ENCODE results near the gene GJA9. TPM values are rescaled to one million over a fixed set of nuclear protein-coding genes. Genes with fewer than 3 reads are reported as not detected.

Gene GJA9
- total and polyA plus RNA-seq, 2 experiments from 2014 or later: 0.21 TPM; not detected in 1

- Histone ChIP-seq H3K79me2 (replicated peaks; ENCODE audit: insufficient read depth) (no peaks in the 10 kb centered on the region), H3K27ac (ENCODE audit: low read depth) (no peak overlapping the region), H3F3A (replicated peaks; ENCODE audit: low read depth) (no peaks in the 10 kb centered on the region), H3K27me3 (ENCODE audit: insufficient read depth) (no peaks in the 10 kb centered on the region), H3K4me1 (ENCODE audit: insufficient read depth) (no peaks in the 10 kb centered on the region), H2AFZ (no peak overlapping the region), H3K4me2 (no peak overlapping the region), H4K20me1 (replicated peaks; ENCODE audit: insufficient read depth) (no peaks in the 10 kb centered on the region), H3K36me3 (ENCODE audit: insufficient read depth) (no peaks in the 10 kb centered on the region), H3K4me3 (no peak overlapping the region), H3K9me2 (ENCODE audit: insufficient read depth) (no peaks in the 10 kb centered on the region)
- H3K27ac Mint-ChIP-seq: no peak overlapping the region
- TF ChIP-seq, protein P1, sequence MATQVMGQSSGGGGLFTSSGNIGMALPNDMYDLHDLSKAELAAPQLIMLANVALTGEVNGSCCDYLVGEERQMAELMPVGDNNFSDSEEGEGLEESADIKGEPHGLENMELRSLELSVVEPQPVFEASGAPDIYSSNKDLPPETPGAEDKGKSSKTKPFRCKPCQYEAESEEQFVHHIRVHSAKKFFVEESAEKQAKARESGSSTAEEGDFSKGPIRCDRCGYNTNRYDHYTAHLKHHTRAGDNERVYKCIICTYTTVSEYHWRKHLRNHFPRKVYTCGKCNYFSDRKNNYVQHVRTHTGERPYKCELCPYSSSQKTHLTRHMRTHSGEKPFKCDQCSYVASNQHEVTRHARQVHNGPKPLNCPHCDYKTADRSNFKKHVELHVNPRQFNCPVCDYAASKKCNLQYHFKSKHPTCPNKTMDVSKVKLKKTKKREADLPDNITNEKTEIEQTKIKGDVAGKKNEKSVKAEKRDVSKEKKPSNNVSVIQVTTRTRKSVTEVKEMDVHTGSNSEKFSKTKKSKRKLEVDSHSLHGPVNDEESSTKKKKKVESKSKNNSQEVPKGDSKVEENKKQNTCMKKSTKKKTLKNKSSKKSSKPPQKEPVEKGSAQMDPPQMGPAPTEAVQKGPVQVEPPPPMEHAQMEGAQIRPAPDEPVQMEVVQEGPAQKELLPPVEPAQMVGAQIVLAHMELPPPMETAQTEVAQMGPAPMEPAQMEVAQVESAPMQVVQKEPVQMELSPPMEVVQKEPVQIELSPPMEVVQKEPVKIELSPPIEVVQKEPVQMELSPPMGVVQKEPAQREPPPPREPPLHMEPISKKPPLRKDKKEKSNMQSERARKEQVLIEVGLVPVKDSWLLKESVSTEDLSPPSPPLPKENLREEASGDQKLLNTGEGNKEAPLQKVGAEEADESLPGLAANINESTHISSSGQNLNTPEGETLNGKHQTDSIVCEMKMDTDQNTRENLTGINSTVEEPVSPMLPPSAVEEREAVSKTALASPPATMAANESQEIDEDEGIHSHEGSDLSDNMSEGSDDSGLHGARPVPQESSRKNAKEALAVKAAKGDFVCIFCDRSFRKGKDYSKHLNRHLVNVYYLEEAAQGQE (IDR thresholded peaks at IDR 0.05; ENCODE audit: unreplicated experiment): no peak
- no peak for TF ChIP-seq EZH2phosphoT487 (IDR thresholded peaks at IDR 0.05; ENCODE audit: unreplicated experiment)
- TF ChIP-seq NANOG (IDR thresholded peaks at IDR 0.05; ENCODE audit: borderline replicate concordance): no peak
- no peak for TF ChIP-seq ZNF331 (CRISPR knock-in tag; IDR thresholded peaks at IDR 0.05; ENCODE audit: low read depth)
- TF ChIP-seq JUNB (IDR thresholded peaks at IDR 0.05; ENCODE audit: unreplicated experiment): no peak
- TF ChIP-seq POLR2AphosphoS5 (IDR thresholded peaks at IDR 0.05; ENCODE audit: low read depth): no peak
- TF ChIP-seq STAT1 (IDR thresholded peaks at IDR 0.05; ENCODE audit: unreplicated experiment): no peak
- TF ChIP-seq, protein P2, sequence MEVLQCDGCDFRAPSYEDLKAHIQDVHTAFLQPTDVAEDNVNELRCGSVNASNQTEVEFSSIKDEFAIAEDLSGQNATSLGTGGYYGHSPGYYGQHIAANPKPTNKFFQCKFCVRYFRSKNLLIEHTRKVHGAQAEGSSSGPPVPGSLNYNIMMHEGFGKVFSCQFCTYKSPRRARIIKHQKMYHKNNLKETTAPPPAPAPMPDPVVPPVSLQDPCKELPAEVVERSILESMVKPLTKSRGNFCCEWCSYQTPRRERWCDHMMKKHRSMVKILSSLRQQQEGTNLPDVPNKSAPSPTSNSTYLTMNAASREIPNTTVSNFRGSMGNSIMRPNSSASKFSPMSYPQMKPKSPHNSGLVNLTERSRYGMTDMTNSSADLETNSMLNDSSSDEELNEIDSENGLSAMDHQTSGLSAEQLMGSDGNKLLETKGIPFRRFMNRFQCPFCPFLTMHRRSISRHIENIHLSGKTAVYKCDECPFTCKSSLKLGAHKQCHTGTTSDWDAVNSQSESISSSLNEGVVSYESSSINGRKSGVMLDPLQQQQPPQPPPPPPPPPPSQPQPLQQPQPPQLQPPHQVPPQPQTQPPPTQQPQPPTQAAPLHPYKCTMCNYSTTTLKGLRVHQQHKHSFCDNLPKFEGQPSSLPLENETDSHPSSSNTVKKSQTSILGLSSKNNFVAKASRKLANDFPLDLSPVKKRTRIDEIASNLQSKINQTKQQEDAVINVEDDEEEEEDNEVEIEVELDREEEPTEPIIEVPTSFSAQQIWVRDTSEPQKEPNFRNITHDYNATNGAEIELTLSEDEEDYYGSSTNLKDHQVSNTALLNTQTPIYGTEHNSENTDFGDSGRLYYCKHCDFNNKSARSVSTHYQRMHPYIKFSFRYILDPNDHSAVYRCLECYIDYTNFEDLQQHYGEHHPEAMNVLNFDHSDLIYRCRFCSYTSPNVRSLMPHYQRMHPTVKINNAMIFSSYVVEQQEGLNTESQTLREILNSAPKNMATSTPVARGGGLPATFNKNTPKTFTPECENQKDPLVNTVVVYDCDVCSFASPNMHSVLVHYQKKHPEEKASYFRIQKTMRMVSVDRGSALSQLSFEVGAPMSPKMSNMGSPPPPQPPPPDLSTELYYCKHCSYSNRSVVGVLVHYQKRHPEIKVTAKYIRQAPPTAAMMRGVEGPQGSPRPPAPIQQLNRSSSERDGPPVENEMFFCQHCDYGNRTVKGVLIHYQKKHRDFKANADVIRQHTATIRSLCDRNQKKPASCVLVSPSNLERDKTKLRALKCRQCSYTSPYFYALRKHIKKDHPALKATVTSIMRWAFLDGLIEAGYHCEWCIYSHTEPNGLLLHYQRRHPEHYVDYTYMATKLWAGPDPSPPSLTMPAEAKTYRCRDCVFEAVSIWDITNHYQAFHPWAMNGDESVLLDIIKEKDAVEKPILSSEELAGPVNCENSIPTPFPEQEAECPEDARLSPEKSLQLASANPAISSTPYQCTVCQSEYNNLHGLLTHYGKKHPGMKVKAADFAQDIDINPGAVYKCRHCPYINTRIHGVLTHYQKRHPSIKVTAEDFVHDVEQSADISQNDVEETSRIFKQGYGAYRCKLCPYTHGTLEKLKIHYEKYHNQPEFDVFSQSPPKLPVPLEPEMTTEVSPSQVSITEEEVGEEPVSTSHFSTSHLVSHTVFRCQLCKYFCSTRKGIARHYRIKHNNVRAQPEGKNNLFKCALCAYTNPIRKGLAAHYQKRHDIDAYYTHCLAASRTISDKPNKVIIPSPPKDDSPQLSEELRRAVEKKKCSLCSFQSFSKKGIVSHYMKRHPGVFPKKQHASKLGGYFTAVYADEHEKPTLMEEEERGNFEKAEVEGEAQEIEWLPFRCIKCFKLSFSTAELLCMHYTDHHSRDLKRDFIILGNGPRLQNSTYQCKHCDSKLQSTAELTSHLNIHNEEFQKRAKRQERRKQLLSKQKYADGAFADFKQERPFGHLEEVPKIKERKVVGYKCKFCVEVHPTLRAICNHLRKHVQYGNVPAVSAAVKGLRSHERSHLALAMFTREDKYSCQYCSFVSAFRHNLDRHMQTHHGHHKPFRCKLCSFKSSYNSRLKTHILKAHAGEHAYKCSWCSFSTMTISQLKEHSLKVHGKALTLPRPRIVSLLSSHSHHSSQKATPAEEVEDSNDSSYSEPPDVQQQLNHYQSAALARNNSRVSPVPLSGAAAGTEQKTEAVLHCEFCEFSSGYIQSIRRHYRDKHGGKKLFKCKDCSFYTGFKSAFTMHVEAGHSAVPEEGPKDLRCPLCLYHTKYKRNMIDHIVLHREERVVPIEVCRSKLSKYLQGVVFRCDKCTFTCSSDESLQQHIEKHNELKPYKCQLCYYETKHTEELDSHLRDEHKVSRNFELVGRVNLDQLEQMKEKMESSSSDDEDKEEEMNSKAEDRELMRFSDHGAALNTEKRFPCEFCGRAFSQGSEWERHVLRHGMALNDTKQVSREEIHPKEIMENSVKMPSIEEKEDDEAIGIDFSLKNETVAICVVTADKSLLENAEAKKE (CRISPR knock-in tag; IDR thresholded peaks at IDR 0.05): no peak
- no peak for TF ChIP-seq ETS1 (IDR thresholded peaks at IDR 0.05)
- TF ChIP-seq EZH2 (IDR thresholded peaks at IDR 0.05; ENCODE audit: low read depth, unreplicated experiment): no peak
- TF ChIP-seq CREB1 (CRISPR knock-in tag; IDR thresholded peaks at IDR 0.05; ENCODE audit: low read depth): no peak
- TF ChIP-seq CTCF (conservative IDR thresholded peaks at IDR 0.05; ENCODE audit: low read depth in 2 of 2): no peak
- no peak for TF ChIP-seq ZNF114 (CRISPR knock-in tag; IDR thresholded peaks at IDR 0.05)
- DNase-seq (ENCODE audit: low spot score): no peak
- H3K9me3 Mint-ChIP-seq: no peaks in the 10 kb centered on the region
- no peaks in the 10 kb centered on the region for H3K36me3 Mint-ChIP-seq (ENCODE audit: low read depth)
- ATAC-seq: no peak
- peaks cover 2% of the 10 kb centered on the region for H3K27me3 Mint-ChIP-seq (ENCODE audit: insufficient read depth, low read depth, poor library complexity)
- no peak overlapping the region for H3K4me3 Mint-ChIP-seq
- no peaks in the 10 kb centered on the region for H3K4me1 Mint-ChIP-seq
These were observed 54.5 kb downstream of the GJA9 start for GRCh38 chr1:38826886-38827285.
